Endodermal cell (in vitro differentiated cells): ENCODE results near the gene CELF6. TPM values are rescaled to one million over a fixed set of nuclear protein-coding genes. Genes with fewer than 3 reads are reported as not detected.

Experiments used
- DNase-seq: peaks from one replicate; pipeline ENCODE4 v3.0.0-alpha.2; 2017
- H3K27ac ChIP-seq: 2 replicates; pipeline ENCODE4 v1.5.1; 2013; ENCODE audit warnings: mild to moderate bottlenecking, low read depth, low read length, moderate library complexity
- H3K27me3 ChIP-seq: 2 replicates; pipeline ENCODE4 v1.6.1; 2013; ENCODE audit warnings: mild to moderate bottlenecking, low read length, moderate library complexity; ENCODE audit not compliant: insufficient read depth, control insufficient read depth, poor library complexity, severe bottlenecking
- H3K36me3 ChIP-seq: 2 replicates; pipeline ENCODE4 v1.7.0; 2013; ENCODE audit warnings: mild to moderate bottlenecking, low read length, moderate library complexity; ENCODE audit not compliant: control insufficient read depth, insufficient read depth
- H3K4me1 ChIP-seq: one replicate; pipeline ENCODE4 v1.7.0; 2013; ENCODE audit warnings: low read length; ENCODE audit not compliant: control insufficient read depth, insufficient read depth
- H3K4me3 ChIP-seq: 2 replicates; pipeline ENCODE4 v1.5.1; 2013; ENCODE audit warnings: mild to moderate bottlenecking, low read length, moderate library complexity
- H3K9ac ChIP-seq: 2 replicates; pipeline ENCODE4 v1.6.1; 2013; ENCODE audit warnings: mild to moderate bottlenecking, low read length, moderate library complexity; ENCODE audit not compliant: poor library complexity, severe bottlenecking; ENCODE audit errors: extremely low read depth
- H3K9me3 ChIP-seq: 2 replicates; pipeline ENCODE4 v1.6.1; 2013; ENCODE audit warnings: mild to moderate bottlenecking, low read length, moderate library complexity; ENCODE audit not compliant: control insufficient read depth
- H3K27ac Mint-ChIP-seq: 2 replicates; pipeline ENCODE4 v1.8.0; 2020; ENCODE audit warnings: mixed read lengths
- H3K27me3 Mint-ChIP-seq: 2 replicates; pipeline ENCODE4 v1.8.0; 2021; ENCODE audit warnings: mild to moderate bottlenecking, mixed read lengths; ENCODE audit not compliant: insufficient read depth
- H3K36me3 Mint-ChIP-seq: 2 replicates; pipeline ENCODE4 v1.8.0; 2020; ENCODE audit warnings: low read depth, mixed read lengths
- H3K4me1 Mint-ChIP-seq: 2 replicates; pipeline ENCODE4 v1.8.0; 2020; ENCODE audit warnings: mixed read lengths
- H3K4me3 Mint-ChIP-seq: 2 replicates; pipeline ENCODE4 v1.8.0; 2020; ENCODE audit warnings: mild to moderate bottlenecking, moderate library complexity, mixed read lengths
- H3K9me3 Mint-ChIP-seq: 2 replicates; pipeline ENCODE4 v1.8.0; 2020; ENCODE audit warnings: mild to moderate bottlenecking, mixed read lengths
- WGBS, 2 experiments: methylation state at CpG; one replicate each; pipeline versions ENCODE4 v1.1.5 to v1.1.7; 2013; ENCODE audit warnings: missing lambda C conversion rate in 2 of 2, mixed read lengths in 1 of 2; ENCODE audit not compliant: insufficient coverage in 1 of 2, insufficient read length in 1 of 2; 5-methylcytosine and 5-hydroxymethylcytosine counted together
- total RNA-seq, 2 donors: library from RNA; stranded (reverse); fragmentation: NEBNext Ultra II Directional in 1 of 2; extraction: Animal tissue kit (Norgen Biotek cat#: 25700) in 1 of 2; gene quantifications; 2 replicates in 1 of 2; 3 replicates in 1 of 2; pipeline ENCODE4 v1.2.1, GENCODE V29; 2021
- TF ChIP-seq, protein P1 (sequence below): fragments of 200-600 bp; sonication (generic); conservative IDR thresholded peaks from 2 replicates; pipeline ENCODE4 v1.5.0; 2021; ENCODE audit warnings: antibody characterized with exemption, mild to moderate bottlenecking

Gene CELF6
- total RNA-seq, 2 donors from 2014 or later: 0.46 to 0.62 TPM

DNA sequence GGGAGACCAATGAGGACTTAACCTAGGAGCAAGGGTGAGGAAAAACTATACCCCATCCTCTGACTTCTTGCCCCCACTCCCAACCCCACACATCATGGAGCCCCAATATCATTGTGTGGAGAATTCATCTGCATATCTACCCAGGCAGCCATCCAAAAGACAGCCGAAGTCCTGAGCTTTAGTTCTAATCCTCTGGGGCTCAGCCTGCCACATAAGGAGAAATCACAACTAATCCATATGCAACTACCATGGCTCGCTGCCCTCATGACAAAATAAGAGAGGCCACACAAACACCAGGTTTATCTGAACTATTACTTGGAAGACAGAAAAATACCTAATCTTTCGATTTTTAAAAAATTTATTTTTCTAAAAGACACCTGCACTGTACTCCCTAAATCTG, 38.2 kb upstream of the CELF6 start:
- Histone ChIP-seq H3K27ac (no peak overlapping the region), H3K4me3 (no peak overlapping the region), H3K27me3 (no peaks in the 10 kb centered on the region), H3K9me3 (no peaks in the 10 kb centered on the region), H3K4me1 (no peaks in the 10 kb centered on the region), H3K36me3 (peaks cover 32% of the 10 kb centered on the region), H3K9ac (no peak overlapping the region)
- no peak overlapping the region for H3K27ac Mint-ChIP-seq
- TF ChIP-seq, protein P1, sequence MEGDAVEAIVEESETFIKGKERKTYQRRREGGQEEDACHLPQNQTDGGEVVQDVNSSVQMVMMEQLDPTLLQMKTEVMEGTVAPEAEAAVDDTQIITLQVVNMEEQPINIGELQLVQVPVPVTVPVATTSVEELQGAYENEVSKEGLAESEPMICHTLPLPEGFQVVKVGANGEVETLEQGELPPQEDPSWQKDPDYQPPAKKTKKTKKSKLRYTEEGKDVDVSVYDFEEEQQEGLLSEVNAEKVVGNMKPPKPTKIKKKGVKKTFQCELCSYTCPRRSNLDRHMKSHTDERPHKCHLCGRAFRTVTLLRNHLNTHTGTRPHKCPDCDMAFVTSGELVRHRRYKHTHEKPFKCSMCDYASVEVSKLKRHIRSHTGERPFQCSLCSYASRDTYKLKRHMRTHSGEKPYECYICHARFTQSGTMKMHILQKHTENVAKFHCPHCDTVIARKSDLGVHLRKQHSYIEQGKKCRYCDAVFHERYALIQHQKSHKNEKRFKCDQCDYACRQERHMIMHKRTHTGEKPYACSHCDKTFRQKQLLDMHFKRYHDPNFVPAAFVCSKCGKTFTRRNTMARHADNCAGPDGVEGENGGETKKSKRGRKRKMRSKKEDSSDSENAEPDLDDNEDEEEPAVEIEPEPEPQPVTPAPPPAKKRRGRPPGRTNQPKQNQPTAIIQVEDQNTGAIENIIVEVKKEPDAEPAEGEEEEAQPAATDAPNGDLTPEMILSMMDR: no peak
- no peaks in the 10 kb centered on the region for H3K27me3 Mint-ChIP-seq
- DNase-seq: no peak
- no peaks in the 10 kb centered on the region for H3K9me3 Mint-ChIP-seq
- no peak overlapping the region for H3K4me3 Mint-ChIP-seq
- H3K4me1 Mint-ChIP-seq: no peaks in the 10 kb centered on the region
- H3K36me3 Mint-ChIP-seq: peaks cover 27% of the 10 kb centered on the region
- WGBS, 2 experiments: 95 to 100% methylated on average over 2 to 3 of the region's 3 CpGs

DNA sequence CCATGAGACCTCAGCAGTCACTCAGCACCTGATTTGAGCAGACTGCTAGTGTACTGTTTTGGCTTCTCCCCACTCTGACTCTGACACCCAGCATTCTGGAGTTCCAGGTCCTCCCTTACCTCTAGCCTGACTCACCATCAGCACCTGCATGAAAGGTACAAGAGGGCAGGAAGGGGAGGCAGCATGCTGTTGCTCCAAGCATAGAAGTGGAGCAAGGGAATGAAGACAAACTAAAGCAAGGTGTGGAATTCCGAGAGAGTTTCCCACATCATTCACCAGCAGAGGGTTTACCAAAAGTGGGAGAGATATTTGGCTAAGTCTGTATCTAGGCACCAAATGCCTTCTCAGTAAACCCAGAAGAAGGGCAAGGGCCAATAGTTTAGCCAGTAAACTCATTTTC, 34.5 kb upstream of the CELF6 start:
- Mint-ChIP-seq H3K4me1 (no peaks in the 10 kb centered on the region), H3K27ac (no peak overlapping the region), H3K4me3 (no peak overlapping the region), H3K36me3 (peaks cover 49% of the 10 kb centered on the region), H3K27me3 (no peaks in the 10 kb centered on the region), H3K9me3 (no peaks in the 10 kb centered on the region)
- peaks cover 58% of the 10 kb centered on the region for H3K36me3 ChIP-seq
- TF ChIP-seq, protein P1: no peak
- 86 to 92% methylated on average over 1 of the region's 1 CpG for WGBS, 2 experiments
- no peak overlapping the region for H3K9ac ChIP-seq
- no peaks in the 10 kb centered on the region for H3K9me3 ChIP-seq
- H3K27ac ChIP-seq: no peak overlapping the region
- no peak overlapping the region for H3K4me3 ChIP-seq
- H3K4me1 ChIP-seq: no peaks in the 10 kb centered on the region
- H3K27me3 ChIP-seq: no peaks in the 10 kb centered on the region
- DNase-seq: no peak

DNA sequence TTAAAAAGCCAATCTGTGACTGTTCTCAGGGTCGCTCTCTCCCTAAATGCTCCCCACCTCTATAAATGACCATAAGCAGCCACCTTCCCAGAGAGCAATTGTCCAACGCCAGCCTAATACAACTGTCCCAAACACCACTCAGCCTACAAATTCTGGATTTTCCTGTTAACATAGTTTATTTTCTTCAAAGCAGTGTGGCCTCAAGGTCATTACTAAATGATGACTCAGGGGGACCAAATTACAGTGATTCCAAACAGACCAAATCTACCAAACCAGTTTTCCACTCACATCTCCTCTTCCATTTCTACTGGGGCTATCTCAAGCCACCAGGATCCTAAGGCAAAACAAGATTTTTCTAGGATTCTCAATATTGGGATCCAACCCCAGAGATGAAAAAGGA, 33.3 kb upstream of the CELF6 start:
- Mint-ChIP-seq H3K4me3 (no peak overlapping the region), H3K27me3 (no peaks in the 10 kb centered on the region), H3K27ac (no peak overlapping the region), H3K36me3 (peaks cover 61% of the 10 kb centered on the region), H3K4me1 (no peaks in the 10 kb centered on the region), H3K9me3 (no peaks in the 10 kb centered on the region)
- Histone ChIP-seq H3K36me3 (peaks cover 71% of the 10 kb centered on the region), H3K27me3 (no peaks in the 10 kb centered on the region), H3K4me1 (no peaks in the 10 kb centered on the region), H3K9ac (no peak overlapping the region), H3K27ac (no peak overlapping the region), H3K4me3 (no peak overlapping the region), H3K9me3 (no peaks in the 10 kb centered on the region)
- 94% methylated on average over 2 of the region's 2 CpGs; no CpG with 5 or more reads in 1 of the 2 experiments for WGBS, 2 experiments
- TF ChIP-seq, protein P1: no peak
- no peak for DNase-seq
